A673 (cell line): ENCODE measurements around the gene NAT10. TPM values are rescaled to one million over a fixed set of nuclear protein-coding genes. Genes with fewer than 3 reads are reported as not detected.

ENCODE experiments used
- BruUV-seq: library from RNA; stranded (reverse); fragments of 400-500 nt; replicated peaks from 2 replicates; lab custom pipeline; 2021; lab: Mats Ljungman, UMichigan
- CTCF ChIA-PET: fragments of 300-600 bp; sonication (Branson Sonifier 250); formaldehyde crosslinking; loops from one replicate; lab custom pipeline; 2022; ENCODE audit warnings: antibody characterized with exemption; lab: Charles Lee
- POLR2A ChIA-PET: fragments of 300-600 bp; sonication (Branson Sonifier 250); formaldehyde crosslinking; loops from one replicate; lab custom pipeline; 2022; ENCODE audit warnings: antibody characterized with exemption; ENCODE audit not compliant: low non-redundant PET; lab: Charles Lee
- DNase-seq: peaks from one replicate; pipeline ENCODE4 v3.0.0-alpha.2; 2015; ENCODE audit warnings: low spot score
- H3K27ac ChIP-seq: fragments of 200-600 bp; sonication (generic); 2 replicates; pipeline ENCODE4 v1.5.1; 2016; ENCODE audit warnings: mixed run types, low read depth, mild to moderate bottlenecking, mixed read lengths, antibody characterized with exemption, low read length; ENCODE audit not compliant: poor library complexity, severe bottlenecking
- H3K27me3 ChIP-seq: fragments of 200-600 bp; sonication (generic); replicated peaks from 2 replicates; pipeline ENCODE4 v1.6.1; 2017; ENCODE audit warnings: mixed run types, low read depth, mild to moderate bottlenecking, mixed read lengths, antibody characterized with exemption, low read length; ENCODE audit not compliant: insufficient read depth, poor library complexity
- H3K36me3 ChIP-seq: fragments of 200-600 bp; sonication (generic); 2 replicates; pipeline ENCODE4 v1.6.1; 2016; ENCODE audit warnings: mixed run types, mild to moderate bottlenecking, mixed read lengths, antibody characterized with exemption, low read length; ENCODE audit not compliant: insufficient read depth, poor library complexity, severe bottlenecking
- H3K4me1 ChIP-seq: fragments of 200-600 bp; sonication (generic); 2 replicates; pipeline ENCODE4 v1.6.1; 2017; ENCODE audit warnings: mixed run types, mild to moderate bottlenecking, mixed read lengths, antibody characterized with exemption, low read length; ENCODE audit not compliant: insufficient read depth, poor library complexity, severe bottlenecking
- H3K4me3 ChIP-seq: fragments of 200-600 bp; sonication (generic); 2 replicates; pipeline ENCODE4 v1.5.1; 2016; ENCODE audit warnings: low read depth, mixed run types, mild to moderate bottlenecking, mixed read lengths, low read length; ENCODE audit not compliant: poor library complexity, severe bottlenecking
- H3K9me3 ChIP-seq: fragments of 200-600 bp; sonication (generic); 2 replicates; pipeline ENCODE4 v1.6.1; 2016; ENCODE audit warnings: mixed run types, low read depth, mild to moderate bottlenecking, mixed read lengths, antibody characterized with exemption, low read length; ENCODE audit not compliant: poor library complexity, severe bottlenecking
- CTCF ChIP-seq: fragments of 300-800, 200-600 bp; sonication (generic); conservative IDR thresholded peaks from 2 replicates; pipeline ENCODE4 v1.5.1; 2017; ENCODE audit warnings: low read depth, mild to moderate bottlenecking, antibody characterized with exemption, low read length, moderate library complexity, mixed read lengths
- EZH2 ChIP-seq: fragments of 200-600 bp; sonication (generic); IDR thresholded peaks from 2 replicates; pipeline ENCODE4 v1.6.1; 2017; ENCODE audit warnings: borderline replicate concordance, low read depth, mild to moderate bottlenecking, mixed read lengths, antibody characterized with exemption, low read length; ENCODE audit not compliant: poor library complexity, severe bottlenecking
- intact Hi-C: fragments of 100-400 bp; cut with micrococcal nuclease; formaldehyde crosslinking; loops from one replicate; pipeline ENCODE4 v1.10.0; 2022; ENCODE audit not compliant: unreplicated experiment
- total RNA-seq: library from RNA; stranded (reverse); gene quantifications from 2 replicates; pipeline ENCODE4 v1.2.3, GENCODE V29; 2021

The NAT10 gene
- total RNA-seq, 1 experiment from 2014 or later = 192 TPM

GRCh38 chr11:34154059-34154875, 48.8 kb downstream of the NAT10 start:
- intact Hi-C loops = no loop called here
- peaks cover 16% of the 10 kb centered on the region for H3K4me1 ChIP-seq
- H3K27me3 ChIP-seq = no peaks in the 10 kb centered on the region
- peak overlapping the region; percentile 8 for H3K27ac ChIP-seq
- H3K4me3 ChIP-seq = no peak overlapping the region
- no TSS peak for BruUV-seq
- POLR2A ChIA-PET = interaction anchor here (0.5 to 0.6 kb wide), 3 partner anchors 95 to 1308 kb away, joined by 3 to 11 read pairs (median 6); no protein-coding TSS in a partner anchor
- no peak for TF ChIP-seq CTCF
- TF ChIP-seq EZH2 = no peak
- DNase-seq = no peak
- no peaks in the 10 kb centered on the region for H3K9me3 ChIP-seq
- H3K36me3 ChIP-seq = peaks cover 82% of the 10 kb centered on the region
- CTCF ChIA-PET = no interaction called here

- no peaks in the 10 kb centered on the region for H3K27me3 ChIP-seq
- DNase-seq = no peak
- ChIA-PET CTCF (interaction anchor here (1.0 kb wide), 1 partner anchor 19 kb away, joined by 5 read pairs; no protein-coding TSS in a partner anchor), POLR2A (interaction anchor here (0.6 kb wide), 1 partner anchor 1309 kb away, joined by 3 read pairs; no protein-coding TSS in a partner anchor)
- H3K36me3 ChIP-seq = peaks cover 80% of the 10 kb centered on the region
- peaks cover 9% of the 10 kb centered on the region for H3K4me1 ChIP-seq
- BruUV-seq = no TSS peak
- H3K4me3 ChIP-seq = no peak overlapping the region
- peak overlapping the region; percentile 8 for H3K27ac ChIP-seq
- no peak for TF ChIP-seq EZH2
- TF ChIP-seq CTCF = no peak
- no peaks in the 10 kb centered on the region for H3K9me3 ChIP-seq
- intact Hi-C loops = no loop called here
Observed at GRCh38 chr11:34155057-34155756, 49.8 kb downstream of the NAT10 start.

GRCh38 chr11:34155757-34156062, 50.3 kb downstream of the NAT10 start:
- H3K27ac ChIP-seq = peak overlapping the region; percentile 8
- peaks cover 4% of the 10 kb centered on the region for H3K4me1 ChIP-seq
- H3K36me3 ChIP-seq = peaks cover 75% of the 10 kb centered on the region
- CTCF ChIA-PET = interaction anchor here (1.0 kb wide), 1 partner anchor 18 kb away, joined by 5 read pairs; no protein-coding TSS in a partner anchor
- H3K4me3 ChIP-seq = no peak overlapping the region
- H3K27me3 ChIP-seq = no peaks in the 10 kb centered on the region
- DNase-seq = no peak
- BruUV-seq = no TSS peak
- TF ChIP-seq EZH2 = no peak
- TF ChIP-seq CTCF = no peak
- POLR2A ChIA-PET = no interaction called here
- intact Hi-C loops = no loop called here
- H3K9me3 ChIP-seq = no peaks in the 10 kb centered on the region
